ENCODE measurements around the gene FBXL15. TPM values are rescaled to one million over a fixed set of nuclear protein-coding genes. Genes with fewer than 3 reads are reported as not detected.

Gene FBXL15
- total and polyA plus RNA-seq, 2 of the 13 experiments (the other 11 are each of a cell fraction or from before 2014, with no cell fraction given) = 4.3 to 8.3 TPM

GRCh38 chr10:102422545-102423129 is 2.0 kb downstream of the FBXL15 start (continued):
- TF ChIP-seq HINFP (CRISPR knock-in tag; IDR thresholded peaks at IDR 0.05; ENCODE audit: low read depth) (peak; percentile 93), ZNF746 (CRISPR knock-in tag; IDR thresholded peaks at IDR 0.05) (peak; percentile 45; the same call in 1 of the 2 replicates), CC2D1A (CRISPR knock-in tag; IDR thresholded peaks at IDR 0.05) (0 out of 2 replicates have a peak, but pooled peaks have one; percentile 82), ZFP37 (CRISPR knock-in tag; IDR thresholded peaks at IDR 0.05; ENCODE audit: borderline replicate concordance) (peak; percentile 83; the same call in 1 of the 2 replicates), ZBTB46 (CRISPR knock-in tag; IDR thresholded peaks at IDR 0.05; ENCODE audit: borderline replicate concordance) (0 out of 2 replicates have a peak, but pooled peaks have one; percentile 54), BHLHE40 (IDR thresholded peaks at IDR 0.05; ENCODE audit: low read length) (peak; percentile 56; the same call in 1 of the 2 replicates), MXD4 (CRISPR knock-in tag; IDR thresholded peaks at IDR 0.05) (peak; percentile 81; the same call in 1 of the 2 replicates), GABPB1 (CRISPR knock-in tag; IDR thresholded peaks at IDR 0.05) (peak; percentile 86), EEA1 (CRISPR knock-in tag; IDR thresholded peaks at IDR 0.05; ENCODE audit: borderline replicate concordance) (no peak), KAT7 (CRISPR knock-in tag; IDR thresholded peaks at IDR 0.05; ENCODE audit: borderline replicate concordance) (peak; percentile 73; the same call in 1 of the 2 replicates), RBM22 (optimal IDR thresholded peaks at IDR 0.05; ENCODE audit: low read length) (peak; percentile 41), KLF16 (CRISPR knock-in tag; IDR thresholded peaks at IDR 0.05) (peak in 1 of 2 experiments; percentile 57; a peak in 1 of 4 replicates), RBFOX2 (IDR thresholded peaks at IDR 0.05; ENCODE audit: low read depth, low read length) (peak; percentile 65), SP140L (CRISPR knock-in tag; IDR thresholded peaks at IDR 0.05; ENCODE audit: borderline replicate concordance) (0 out of 2 replicates have a peak, but pooled peaks have one; percentile 84), SMC3 (IDR thresholded peaks at IDR 0.05; ENCODE audit: low read length) (no peak), CERS6 (CRISPR knock-in tag; IDR thresholded peaks at IDR 0.05) (0 out of 2 replicates have a peak, but pooled peaks have one; percentile 76), ZNF710 (CRISPR knock-in tag; IDR thresholded peaks at IDR 0.05; ENCODE audit: borderline replicate concordance) (peak; percentile 54), PHF20 (CRISPR knock-in tag; IDR thresholded peaks at IDR 0.05) (peak; percentile 58)

Measured in HepG2 (cell line).